Activated naive CD4-positive, alpha-beta T cell treated with anti-CD3 and anti-CD28 coated beads for 36 hours (primary cell): ENCODE data around the gene BIN1. TPM values are rescaled to one million over a fixed set of nuclear protein-coding genes. Genes with fewer than 3 reads are reported as not detected.

Experiments
- CTCF ChIA-PET: fragments of 350-600 bp; sonication (Branson Sonifier 250); formaldehyde crosslinking; loops from one replicate; lab custom pipeline; 2021; ENCODE audit warnings: antibody characterized with exemption; lab: Charles Lee
- DNase-seq: peaks from one replicate; pipeline ENCODE4 v3.0.0-alpha.2; 2020
- H3K27ac Mint-ChIP-seq: one replicate; pipeline ENCODE4 v1.8.0; 2021; ENCODE audit warnings: mild to moderate bottlenecking, mixed read lengths
- H3K27me3 Mint-ChIP-seq: one replicate; pipeline ENCODE4 v1.8.0; 2021; ENCODE audit warnings: low read depth, mixed read lengths
- H3K36me3 Mint-ChIP-seq: one replicate; pipeline ENCODE4 v1.8.0; 2021; ENCODE audit warnings: low read depth, mixed read lengths
- H3K4me1 Mint-ChIP-seq: one replicate; pipeline ENCODE4 v1.8.0; 2021; ENCODE audit warnings: low read depth, mixed read lengths
- H3K4me3 Mint-ChIP-seq: one replicate; pipeline ENCODE4 v1.8.0; 2021; ENCODE audit warnings: mild to moderate bottlenecking, moderate library complexity, mixed read lengths
- H3K9me3 Mint-ChIP-seq: one replicate; pipeline ENCODE4 v1.8.0; 2021; ENCODE audit warnings: mixed read lengths
- intact Hi-C: fragments of 100-400 bp; cut with micrococcal nuclease; formaldehyde crosslinking; loops from one replicate; pipeline ENCODE4 v1.15.1; 2023
- total RNA-seq, 2 experiments: library from RNA; stranded (reverse); gene quantifications; one replicate each; pipeline ENCODE4 v1.2.3, GENCODE V29; 2021

The BIN1 gene
- total RNA-seq, 2 experiments from 2014 or later: 50.4 to 51.1 TPM

DNA sequence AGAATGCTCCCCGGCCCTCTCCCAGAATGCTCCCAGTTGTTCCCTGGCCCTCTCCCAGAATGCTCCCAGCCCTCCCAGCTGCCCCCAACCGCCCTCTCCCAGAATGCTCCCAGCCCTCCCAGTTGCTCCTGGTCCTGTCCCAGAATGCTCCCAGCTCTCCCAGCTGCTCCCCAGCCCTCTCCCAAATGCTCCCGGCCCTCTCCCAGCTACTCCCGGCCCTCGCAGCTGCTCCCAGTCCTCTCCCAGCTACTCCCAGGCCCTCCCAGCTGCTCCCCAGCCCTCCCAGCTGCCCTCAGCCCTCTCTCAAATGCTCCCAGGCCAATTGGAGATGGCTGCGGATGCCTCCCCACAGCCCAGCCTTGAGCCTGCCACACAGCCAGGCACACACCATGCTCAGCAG lies 31.1 kb downstream of the BIN1 start:
- Mint-ChIP-seq H3K27ac (peak overlapping the region; percentile 51), H3K9me3 (no peaks in the 10 kb centered on the region), H3K36me3 (peaks cover 4% of the 10 kb centered on the region), H3K4me1 (peaks cover 54% of the 10 kb centered on the region), H3K27me3 (no peaks in the 10 kb centered on the region), H3K4me3 (no peak overlapping the region)
- no peak for DNase-seq
- intact Hi-C loops: no loop called here
- CTCF ChIA-PET: interaction anchor here (1.2 to 5.9 kb wide), 2 partner anchors 8 to 11 kb away, joined by 5 to 47 read pairs; no protein-coding TSS in a partner anchor

DNA sequence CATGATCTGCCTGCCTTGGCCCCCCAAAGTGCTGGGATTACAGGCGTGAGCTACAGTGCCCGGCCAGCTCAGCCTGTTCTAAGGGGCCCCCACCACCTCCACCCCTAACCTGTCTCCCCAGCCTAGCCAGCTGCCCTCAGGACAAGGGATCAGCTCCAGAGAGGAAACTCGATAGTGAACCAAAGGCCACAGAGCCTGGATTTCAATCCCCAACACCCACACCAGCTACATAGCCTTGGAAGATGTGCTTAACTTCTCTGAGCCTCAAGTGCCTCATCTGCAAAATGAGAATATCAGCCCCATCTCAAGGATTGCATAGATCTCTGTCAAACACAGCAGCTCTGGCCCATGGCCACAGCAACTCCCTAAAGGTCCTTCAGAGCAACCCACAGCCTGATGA lies 32.0 kb downstream of the BIN1 start:
- no peak overlapping the region for H3K4me3 Mint-ChIP-seq
- H3K36me3 Mint-ChIP-seq: peaks cover 4% of the 10 kb centered on the region
- DNase-seq: no peak
- peaks cover 50% of the 10 kb centered on the region for H3K4me1 Mint-ChIP-seq
- peak overlapping the region; percentile 47 for H3K27ac Mint-ChIP-seq
- intact Hi-C loops: no loop called here
- no peaks in the 10 kb centered on the region for H3K9me3 Mint-ChIP-seq
- H3K27me3 Mint-ChIP-seq: no peaks in the 10 kb centered on the region
- CTCF ChIA-PET: interaction anchor here (0.6 to 1.2 kb wide), 2 partner anchors 10 to 21 kb away, joined by 3 to 5 read pairs; no protein-coding TSS in a partner anchor

- no peak for DNase-seq
- intact Hi-C loops: no loop called here
- no peak overlapping the region for H3K4me3 Mint-ChIP-seq
- CTCF ChIA-PET: no interaction called here
- peaks cover 44% of the 10 kb centered on the region for H3K4me1 Mint-ChIP-seq
- no peaks in the 10 kb centered on the region for H3K27me3 Mint-ChIP-seq
- peaks cover 6% of the 10 kb centered on the region for H3K36me3 Mint-ChIP-seq
- no peaks in the 10 kb centered on the region for H3K9me3 Mint-ChIP-seq
- peak overlapping the region; percentile 42 for H3K27ac Mint-ChIP-seq
These were observed 32.6 kb downstream of the BIN1 start for GRCh38 chr2:127074358-127074757.

DNA sequence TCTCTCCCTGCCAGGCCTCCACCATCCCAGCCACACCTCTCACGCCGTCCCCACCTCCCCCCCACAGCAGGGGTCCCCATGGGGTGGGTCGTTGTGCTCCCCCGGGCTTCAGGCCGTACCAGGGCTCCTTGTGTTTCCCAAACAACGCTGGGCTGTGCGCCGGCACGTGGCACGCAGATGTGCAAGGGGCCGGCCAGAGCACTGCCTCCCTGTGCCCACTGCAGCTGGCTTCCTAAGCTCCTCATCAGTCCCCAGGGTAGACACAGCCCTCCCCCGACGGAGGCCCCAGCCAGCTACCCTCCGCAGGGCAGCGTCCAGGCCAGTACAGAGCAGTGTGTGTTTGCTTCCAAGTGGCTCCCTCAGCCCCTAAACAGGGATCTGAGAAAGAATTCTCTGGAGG lies 34.0 kb downstream of the BIN1 start:
- no peaks in the 10 kb centered on the region for H3K9me3 Mint-ChIP-seq
- peaks cover 32% of the 10 kb centered on the region for H3K4me1 Mint-ChIP-seq
- intact Hi-C loops: no loop called here
- H3K27me3 Mint-ChIP-seq: no peaks in the 10 kb centered on the region
- H3K4me3 Mint-ChIP-seq: no peak overlapping the region
- no peak overlapping the region for H3K27ac Mint-ChIP-seq
- DNase-seq: no peak
- H3K36me3 Mint-ChIP-seq: peaks cover 6% of the 10 kb centered on the region
- CTCF ChIA-PET: interaction anchor here (0.5 kb wide), 1 partner anchor 413 kb away, joined by 6 read pairs; no protein-coding TSS in a partner anchor

- intact Hi-C loops: no loop called here
- DNase-seq: no peak
- H3K9me3 Mint-ChIP-seq: no peaks in the 10 kb centered on the region
- no peak overlapping the region for H3K27ac Mint-ChIP-seq
- H3K4me3 Mint-ChIP-seq: no peak overlapping the region
- CTCF ChIA-PET: interaction anchor here (0.5 kb wide), 1 partner anchor 414 kb away, joined by 6 read pairs; no protein-coding TSS in a partner anchor
- no peaks in the 10 kb centered on the region for H3K27me3 Mint-ChIP-seq
- H3K4me1 Mint-ChIP-seq: peaks cover 31% of the 10 kb centered on the region
- H3K36me3 Mint-ChIP-seq: peaks cover 8% of the 10 kb centered on the region
These were observed 34.6 kb downstream of the BIN1 start for GRCh38 chr2:127072396-127072795.

GRCh38 chr2:127071901-127072328 lies 35.0 kb downstream of the BIN1 start:
- Mint-ChIP-seq H3K36me3 (peaks cover 8% of the 10 kb centered on the region), H3K4me1 (peaks cover 27% of the 10 kb centered on the region), H3K27ac (no peak overlapping the region), H3K27me3 (no peaks in the 10 kb centered on the region), H3K4me3 (no peak overlapping the region), H3K9me3 (no peaks in the 10 kb centered on the region)
- DNase-seq: no peak
- CTCF ChIA-PET: interaction anchor here (1.1 kb wide), 1 partner anchor 9 kb away, joined by 5 read pairs; no protein-coding TSS in a partner anchor
- intact Hi-C loops: no loop called here

- no peak for DNase-seq
- Mint-ChIP-seq H3K27me3 (no peaks in the 10 kb centered on the region), H3K27ac (no peak overlapping the region), H3K9me3 (no peaks in the 10 kb centered on the region), H3K4me3 (no peak overlapping the region), H3K4me1 (peaks cover 26% of the 10 kb centered on the region), H3K36me3 (peaks cover 4% of the 10 kb centered on the region)
- CTCF ChIA-PET: interaction anchor here (1.0 to 1.5 kb wide), 2 partner anchors 11 to 15 kb away, joined by 3 read pairs; no protein-coding TSS in a partner anchor
- intact Hi-C loops: no loop called here
These were observed 36.7 kb downstream of the BIN1 start for GRCh38 chr2:127070221-127070620.

- no peak overlapping the region for H3K27ac Mint-ChIP-seq
- no peak overlapping the region for H3K4me3 Mint-ChIP-seq
- intact Hi-C loops: loop anchor here (5.0 kb wide), 1 partner anchor 348 kb away; the partner anchor contains the start of gene PROC
- H3K4me1 Mint-ChIP-seq: peaks cover 32% of the 10 kb centered on the region
- no peaks in the 10 kb centered on the region for H3K27me3 Mint-ChIP-seq
- CTCF ChIA-PET: interaction anchor here (1.0 to 2.5 kb wide), 2 partner anchors 9 to 12 kb away, joined by 3 to 47 read pairs; no protein-coding TSS in a partner anchor
- no peaks in the 10 kb centered on the region for H3K9me3 Mint-ChIP-seq
- no peak for DNase-seq
- H3K36me3 Mint-ChIP-seq: peaks cover 4% of the 10 kb centered on the region
These were observed 37.4 kb downstream of the BIN1 start for GRCh38 chr2:127069536-127069935.

GRCh38 chr2:127069003-127069402 lies 38.0 kb downstream of the BIN1 start:
- Mint-ChIP-seq H3K4me3 (no peak overlapping the region), H3K9me3 (no peaks in the 10 kb centered on the region), H3K36me3 (peaks cover 4% of the 10 kb centered on the region), H3K27me3 (no peaks in the 10 kb centered on the region), H3K27ac (no peak overlapping the region), H3K4me1 (peaks cover 32% of the 10 kb centered on the region)
- DNase-seq: no peak
- intact Hi-C loops: loop anchor here (5.0 kb wide), 1 partner anchor 348 kb away; the partner anchor contains the start of gene PROC
- CTCF ChIA-PET: interaction anchor here (0.9 to 2.5 kb wide), 4 partner anchors 10 to 107 kb away, joined by 3 to 47 read pairs (median 7); no protein-coding TSS in a partner anchor

- H3K4me1 Mint-ChIP-seq: peaks cover 32% of the 10 kb centered on the region
- H3K4me3 Mint-ChIP-seq: no peak overlapping the region
- peaks cover 4% of the 10 kb centered on the region for H3K36me3 Mint-ChIP-seq
- no peaks in the 10 kb centered on the region for H3K27me3 Mint-ChIP-seq
- CTCF ChIA-PET: interaction anchor here (0.7 to 2.5 kb wide), 17 partner anchors 10 to 284 kb away, joined by 3 to 47 read pairs (median 4); no protein-coding TSS in a partner anchor
- intact Hi-C loops: loop anchor here (1.0 to 5.0 kb wide), 4 partner anchors 39 to 411 kb away; partner anchors contain the start of genes BIN1 and PROC
- no peak overlapping the region for H3K27ac Mint-ChIP-seq
- no peak for DNase-seq
- H3K9me3 Mint-ChIP-seq: no peaks in the 10 kb centered on the region
These were observed 38.6 kb downstream of the BIN1 start for GRCh38 chr2:127068351-127068741.

DNA sequence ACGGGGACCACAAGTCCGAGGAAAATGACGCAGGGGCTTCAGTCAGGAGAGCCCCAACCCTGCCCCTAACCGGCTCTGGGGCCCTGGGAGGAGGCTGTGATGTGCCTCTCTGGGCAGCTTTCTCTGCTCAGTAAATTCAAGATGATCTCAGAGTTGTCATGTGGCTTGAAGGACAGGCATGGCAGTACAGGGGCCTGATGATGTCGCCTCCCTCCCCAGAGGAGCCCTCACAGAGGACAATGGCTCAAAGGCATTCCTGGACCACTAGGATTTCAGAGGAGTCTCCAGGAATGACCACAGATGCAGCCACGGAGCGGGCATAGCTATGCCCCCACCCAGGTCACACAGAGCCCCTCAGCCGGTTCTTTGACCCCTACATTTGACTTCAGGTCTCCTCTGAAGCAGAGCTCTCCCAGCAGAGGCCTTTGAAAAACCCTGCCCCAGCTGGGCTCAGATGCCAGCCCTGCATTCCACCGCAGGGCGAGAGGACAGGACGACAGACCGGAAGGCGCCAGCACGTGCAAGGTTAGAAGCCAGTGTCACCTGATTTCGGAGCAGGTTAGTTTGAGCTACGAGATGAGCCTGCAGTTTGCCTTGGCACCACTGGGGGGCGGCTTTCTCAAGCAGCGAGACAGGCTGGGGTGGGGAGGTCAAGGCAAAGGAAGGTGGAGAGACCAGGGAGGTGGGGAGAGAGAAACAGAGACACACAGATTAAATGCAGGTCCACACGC lies 39.2 kb downstream of the BIN1 start:
- Mint-ChIP-seq H3K27me3 (no peaks in the 10 kb centered on the region), H3K4me1 (peaks cover 33% of the 10 kb centered on the region), H3K36me3 (peaks cover 4% of the 10 kb centered on the region), H3K27ac (no peak overlapping the region), H3K4me3 (no peak overlapping the region), H3K9me3 (no peaks in the 10 kb centered on the region)
- CTCF ChIA-PET: interaction anchor here (0.6 to 2.5 kb wide), 22 partner anchors 11 to 820 kb away, joined by 3 to 47 read pairs (median 4); no protein-coding TSS in a partner anchor
- peak; percentile 86 for DNase-seq
- intact Hi-C loops: loop anchor here (1.0 to 5.0 kb wide), 4 partner anchors 40 to 412 kb away; partner anchors contain the start of genes BIN1 and PROC

DNA sequence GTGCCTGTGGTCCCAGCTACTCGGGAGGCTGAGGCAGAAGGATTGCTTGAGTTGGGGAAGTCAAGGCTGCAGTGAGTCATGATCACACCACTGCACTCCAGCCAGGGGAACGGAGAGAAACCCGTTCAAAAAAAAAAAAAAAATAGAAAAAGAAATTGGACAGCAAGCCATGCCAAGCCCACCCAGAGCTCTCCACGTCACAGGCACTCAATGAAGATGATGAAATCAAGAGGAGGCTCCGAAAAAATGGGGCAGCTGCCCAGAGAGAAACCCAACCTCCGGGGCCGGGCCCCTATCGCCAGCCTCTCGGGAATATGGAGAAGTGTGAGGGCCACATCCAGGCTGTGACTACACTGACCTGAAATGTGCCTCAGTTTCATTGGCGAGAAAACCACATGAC lies 40.0 kb downstream of the BIN1 start:
- intact Hi-C loops: loop anchor here (5.0 kb wide), 1 partner anchor 350 kb away; the partner anchor contains the start of gene PROC
- DNase-seq: no peak
- no peak overlapping the region for H3K27ac Mint-ChIP-seq
- peaks cover 29% of the 10 kb centered on the region for H3K4me1 Mint-ChIP-seq
- CTCF ChIA-PET: interaction anchor here (0.6 to 2.5 kb wide), 4 partner anchors 12 to 227 kb away, joined by 3 to 47 read pairs (median 6); no protein-coding TSS in a partner anchor
- H3K9me3 Mint-ChIP-seq: no peaks in the 10 kb centered on the region
- H3K27me3 Mint-ChIP-seq: no peaks in the 10 kb centered on the region
- peaks cover 4% of the 10 kb centered on the region for H3K36me3 Mint-ChIP-seq
- H3K4me3 Mint-ChIP-seq: no peak overlapping the region
